ENCODE data around the gene ADAD2.

GRCh38 chr16:84194470-84195200 lies 3.7 kb downstream of the ADAD2 start:
- TF ChIP-seq EZH2 (IDR thresholded peaks at IDR 0.05; ENCODE audit: low read depth): no peak
- no peak for TF ChIP-seq CTCF (conservative IDR thresholded peaks at IDR 0.05)
